ENCODE measurements around the gene C18orf63.

C18orf63 gene

GRCh38 chr18:74381621-74382295 is 66.1 kb downstream of the C18orf63 start:
- TF ChIP-seq CTCF (IDR thresholded peaks at IDR 0.05; ENCODE audit: insufficient read depth, low read length): no peak
- no peak for TF ChIP-seq GABPA (IDR thresholded peaks at IDR 0.05; ENCODE audit: low read depth)
- no peak for TF ChIP-seq REST (IDR thresholded peaks at IDR 0.05; ENCODE audit: insufficient replicate concordance, low read depth)
- no peak for TF ChIP-seq POLR2AphosphoS5 (IDR thresholded peaks at IDR 0.05; ENCODE audit: low read depth)
- no peak for DNase-seq (ENCODE audit: low read depth in 1 of 2, low spot score in 1 of 2)
- Histone ChIP-seq H3K27me3 (ENCODE audit: insufficient read depth, poor library complexity, severe bottlenecking) (peaks cover 3% of the 10 kb centered on the region), H3K4me3 (replicated peaks; ENCODE audit: insufficient read depth, low read length) (no peak overlapping the region), H3K27ac (replicated peaks) (no peak overlapping the region)

GRCh38 chr18:74382481-74383017 is 66.9 kb downstream of the C18orf63 start:
- no peak for DNase-seq (ENCODE audit: low read depth in 1 of 2, low spot score in 1 of 2)
- Histone ChIP-seq H3K4me3 (replicated peaks; ENCODE audit: insufficient read depth, low read length) (no peak overlapping the region), H3K27me3 (ENCODE audit: insufficient read depth, poor library complexity, severe bottlenecking) (peaks cover 3% of the 10 kb centered on the region), H3K27ac (replicated peaks) (no peak overlapping the region)
- TF ChIP-seq CTCF (IDR thresholded peaks at IDR 0.05; ENCODE audit: insufficient read depth, low read length) (no peak), GABPA (IDR thresholded peaks at IDR 0.05; ENCODE audit: low read depth) (no peak), REST (IDR thresholded peaks at IDR 0.05; ENCODE audit: insufficient replicate concordance, low read depth) (no peak), POLR2AphosphoS5 (IDR thresholded peaks at IDR 0.05; ENCODE audit: low read depth) (no peak), SPI1 (IDR thresholded peaks at IDR 0.05; ENCODE audit: borderline replicate concordance, low read depth) (no peak)

GRCh38 chr18:74387383-74387782 is 71.7 kb downstream of the C18orf63 start:
- no peak overlapping the region for H3K4me3 ChIP-seq (replicated peaks; ENCODE audit: insufficient read depth, low read length)
- TF ChIP-seq REST (IDR thresholded peaks at IDR 0.05; ENCODE audit: insufficient replicate concordance, low read depth) (no peak), CTCF (IDR thresholded peaks at IDR 0.05; ENCODE audit: insufficient read depth, low read length) (no peak), GABPA (IDR thresholded peaks at IDR 0.05; ENCODE audit: low read depth) (no peak), SPI1 (IDR thresholded peaks at IDR 0.05; ENCODE audit: borderline replicate concordance, low read depth) (no peak), POLR2AphosphoS5 (IDR thresholded peaks at IDR 0.05; ENCODE audit: low read depth) (no peak)
- H3K27me3 ChIP-seq (ENCODE audit: insufficient read depth, poor library complexity, severe bottlenecking): peaks cover 3% of the 10 kb centered on the region
- no peak for DNase-seq (ENCODE audit: low read depth in 1 of 2, low spot score in 1 of 2)
- no peak overlapping the region for H3K27ac ChIP-seq (replicated peaks)

Measured in HL-60 (cell line).